GM21390 (cell line): ENCODE data around the gene CCDC187.

Source experiments
- ATAC-seq: cut with Tn5 transposase; IDR thresholded peaks from one replicate; pipeline ENCODE4 v1.9.1; 2021; ENCODE audit not compliant: unreplicated experiment

Gene CCDC187

GRCh38 chr9:136339958-136340310 lies 36.0 kb upstream of the CCDC187 start:
- no peak for ATAC-seq

- ATAC-seq, result no peak
Measured at GRCh38 chr9:136339173-136339957, 35.5 kb upstream of the CCDC187 start.

GRCh38 chr9:136338511-136338910 lies 34.6 kb upstream of the CCDC187 start:
- no peak for ATAC-seq

- ATAC-seq, result no peak
Measured at GRCh38 chr9:136337416-136338395, 33.8 kb upstream of the CCDC187 start.

GRCh38 chr9:136336881-136337280 lies 33.0 kb upstream of the CCDC187 start:
- ATAC-seq, result no peak

- ATAC-seq, result no peak
Measured at GRCh38 chr9:136336156-136336870, 32.4 kb upstream of the CCDC187 start.

- ATAC-seq, result no peak
Measured at GRCh38 chr9:136335296-136336155, 31.6 kb upstream of the CCDC187 start.

GRCh38 chr9:136334541-136334940 lies 30.6 kb upstream of the CCDC187 start:
- ATAC-seq, result no peak

- no peak for ATAC-seq
Measured at GRCh38 chr9:136333486-136333885, 29.6 kb upstream of the CCDC187 start.

GRCh38 chr9:136333045-136333444 lies 29.2 kb upstream of the CCDC187 start:
- no peak for ATAC-seq

- no peak for ATAC-seq
Measured at GRCh38 chr9:136332482-136332983, 28.6 kb upstream of the CCDC187 start.

- no peak for ATAC-seq
Measured at GRCh38 chr9:136331556-136332481, 27.9 kb upstream of the CCDC187 start.

GRCh38 chr9:136331030-136331429 lies 27.1 kb upstream of the CCDC187 start:
- no peak for ATAC-seq

- no peak for ATAC-seq
Measured at GRCh38 chr9:136330406-136330990, 26.6 kb upstream of the CCDC187 start.

GRCh38 chr9:136329636-136330405 lies 25.9 kb upstream of the CCDC187 start:
- no peak for ATAC-seq

GRCh38 chr9:136329211-136329627 lies 25.3 kb upstream of the CCDC187 start:
- no peak for ATAC-seq

- no peak for ATAC-seq
Measured at GRCh38 chr9:136328622-136329041, 24.7 kb upstream of the CCDC187 start.
